GM19463 (cell line): ENCODE measurements around the gene CATSPER1.

Experiments
- ATAC-seq: cut with Tn5 transposase; IDR thresholded peaks from one replicate; pipeline ENCODE4 v1.9.1; 2021; ENCODE audit warnings: mild to moderate bottlenecking, moderate library complexity; ENCODE audit not compliant: unreplicated experiment

The CATSPER1 gene

DNA sequence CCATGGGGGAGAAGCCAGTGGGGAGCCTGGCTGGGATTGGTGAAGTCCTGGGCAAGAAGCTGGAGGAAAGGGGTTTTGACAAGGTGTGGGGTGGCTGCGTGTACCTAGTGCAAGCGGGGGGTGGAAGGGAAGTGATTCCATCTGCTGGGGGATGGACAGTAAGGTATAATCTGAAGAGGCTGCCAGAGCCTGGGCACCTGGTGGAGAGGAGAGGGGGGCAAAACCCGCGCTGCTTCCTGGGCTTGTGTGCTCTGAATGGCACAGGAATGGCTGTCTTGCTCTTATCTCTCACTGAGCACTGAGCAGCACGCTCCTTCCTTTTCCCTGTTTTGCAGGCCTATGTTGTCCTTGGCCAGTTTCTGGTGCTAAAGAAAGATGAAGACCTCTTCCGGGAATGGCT lies 23.0 kb downstream of the CATSPER1 start:
- ATAC-seq = no peak

- peak; percentile 46 for ATAC-seq
These were observed 23.5 kb downstream of the CATSPER1 start for GRCh38 chr11:66002648-66003225.

DNA sequence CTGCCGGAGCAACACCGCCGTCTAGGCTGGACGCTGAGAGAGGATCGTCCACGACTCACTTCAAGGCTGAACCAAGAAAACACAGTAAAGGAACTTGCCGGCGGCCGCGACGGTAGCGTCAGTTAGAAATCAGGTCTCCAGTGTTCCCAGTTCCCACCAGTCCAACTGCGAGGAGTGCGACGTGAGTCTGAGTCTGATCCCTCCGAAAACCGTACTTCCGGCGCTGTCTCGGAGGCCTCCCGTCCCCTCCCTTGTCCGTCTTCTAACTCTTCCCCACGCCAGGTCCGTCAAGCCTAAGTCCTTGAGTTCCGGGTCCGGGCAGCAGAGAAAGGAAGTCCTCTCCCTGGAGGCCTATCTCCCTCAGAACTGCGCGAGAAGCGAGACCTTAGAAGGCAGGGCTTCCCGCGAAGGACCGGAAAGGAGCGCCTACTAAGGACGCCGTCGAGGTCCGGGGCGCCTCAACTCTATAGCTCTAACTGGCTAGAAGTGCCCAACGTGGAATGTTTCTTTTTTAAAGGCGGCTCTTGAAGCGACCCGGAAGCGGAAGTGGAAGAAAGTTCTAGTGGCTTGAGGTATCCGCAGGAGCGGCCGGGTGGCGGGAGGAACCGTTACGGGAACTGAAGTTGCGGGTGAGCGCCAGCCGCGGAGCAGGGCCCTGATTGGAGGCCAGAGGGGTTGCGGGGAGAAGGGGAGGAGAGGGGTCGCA lies 24.2 kb downstream of the CATSPER1 start, which contains the start of the genes BANF1 and EIF1AD:
TSS of gene BANF1 (plus strand) at position 562 of the 706 bp plus-strand sequence. CDS start 748 bp downstream, outside the sequence.
TSS of gene EIF1AD (minus strand) at position 216 of the 706 bp plus-strand sequence. CDS start 1,768 bp downstream, outside the sequence.
- peak; percentile 84 for ATAC-seq

DNA sequence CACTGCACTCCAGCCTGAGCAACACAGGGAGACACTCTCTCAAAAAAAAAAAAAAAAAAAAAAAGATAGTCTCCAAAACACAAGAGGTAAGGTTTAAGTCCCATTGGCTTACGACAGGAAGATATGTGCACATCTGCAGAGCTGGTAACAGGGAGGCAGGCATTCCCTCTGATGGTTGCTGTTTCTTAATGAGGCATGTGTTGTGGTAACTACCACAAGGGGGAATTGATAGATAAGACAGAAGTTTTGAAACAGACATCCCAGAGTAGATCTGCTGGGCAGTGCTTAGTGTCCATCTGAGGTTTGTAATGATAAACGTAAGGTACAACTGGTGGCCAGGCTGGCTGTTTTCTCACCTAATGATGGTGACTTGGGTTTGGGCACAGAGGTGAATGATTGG lies 29.0 kb downstream of the CATSPER1 start:
- no peak for ATAC-seq

DNA sequence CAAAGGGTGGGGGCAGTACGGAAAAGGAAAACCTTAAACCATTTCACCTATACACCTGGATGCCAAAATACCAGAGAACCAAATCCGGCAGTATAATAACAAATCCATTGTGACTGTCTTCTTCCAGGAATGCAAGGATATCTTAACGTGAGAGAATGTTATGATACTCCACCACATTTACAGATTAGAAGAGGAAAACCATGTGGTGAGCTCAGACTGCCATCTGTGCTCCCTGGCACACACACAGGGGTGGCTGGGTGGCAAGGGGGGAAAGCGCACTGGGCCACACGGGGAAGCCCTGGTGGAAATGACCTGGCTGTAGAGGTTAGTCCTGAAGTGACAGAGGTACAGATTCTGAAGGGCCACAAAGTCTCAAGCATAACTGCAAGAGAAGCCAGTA lies 34.2 kb downstream of the CATSPER1 start:
- ATAC-seq = no peak

DNA sequence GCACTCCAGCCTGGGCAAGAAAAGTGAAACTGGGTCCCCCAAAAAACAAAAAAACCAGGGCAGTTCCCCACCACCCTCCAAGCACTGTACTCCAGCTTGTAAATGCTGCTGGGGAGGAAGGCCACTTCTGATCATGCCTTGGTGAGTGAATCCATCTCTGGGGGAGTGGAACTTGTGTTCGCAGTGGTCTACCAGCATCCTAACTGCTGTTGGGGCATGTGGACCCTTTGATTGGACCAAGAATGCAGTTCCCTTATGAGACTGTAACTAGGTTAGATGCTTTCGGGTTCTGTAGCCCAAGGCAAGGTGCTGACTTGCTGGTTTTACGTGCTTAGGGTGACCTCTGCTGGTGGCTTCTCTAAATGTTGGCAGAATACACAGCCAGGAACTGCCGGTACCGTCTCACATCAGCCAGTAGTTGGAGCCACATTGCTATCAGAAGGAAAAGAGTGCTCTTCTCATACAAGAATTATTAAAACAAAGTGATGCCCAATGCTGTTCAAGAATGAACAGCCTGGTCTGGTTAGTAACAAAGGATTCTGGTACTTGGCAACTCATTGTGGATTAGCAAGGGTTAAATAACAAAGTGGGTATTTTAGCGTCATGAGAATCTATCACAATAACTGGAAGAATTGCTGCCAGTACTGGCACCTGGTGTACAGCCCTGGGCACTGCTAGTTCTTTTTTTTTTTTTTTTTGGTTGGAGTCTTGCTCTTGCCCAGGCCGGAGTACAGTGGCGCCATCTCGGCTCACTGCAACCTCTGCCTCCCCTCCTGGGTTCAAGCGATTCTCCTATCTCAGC lies 37.3 kb downstream of the CATSPER1 start:
- ATAC-seq = peak; percentile 92

- ATAC-seq = no peak
These were observed 38.9 kb downstream of the CATSPER1 start for GRCh38 chr11:65987336-65987735.

GRCh38 chr11:65983589-65983987 lies 42.7 kb downstream of the CATSPER1 start:
- no peak for ATAC-seq

- no peak for ATAC-seq
These were observed 43.3 kb downstream of the CATSPER1 start for GRCh38 chr11:65982824-65983588.

GRCh38 chr11:65981972-65982823 lies 44.1 kb downstream of the CATSPER1 start:
- ATAC-seq = no peak

GRCh38 chr11:65981101-65981740 lies 45.1 kb downstream of the CATSPER1 start:
- ATAC-seq = no peak

GRCh38 chr11:65979261-65979759 lies 47.0 kb downstream of the CATSPER1 start:
- ATAC-seq = no peak

DNA sequence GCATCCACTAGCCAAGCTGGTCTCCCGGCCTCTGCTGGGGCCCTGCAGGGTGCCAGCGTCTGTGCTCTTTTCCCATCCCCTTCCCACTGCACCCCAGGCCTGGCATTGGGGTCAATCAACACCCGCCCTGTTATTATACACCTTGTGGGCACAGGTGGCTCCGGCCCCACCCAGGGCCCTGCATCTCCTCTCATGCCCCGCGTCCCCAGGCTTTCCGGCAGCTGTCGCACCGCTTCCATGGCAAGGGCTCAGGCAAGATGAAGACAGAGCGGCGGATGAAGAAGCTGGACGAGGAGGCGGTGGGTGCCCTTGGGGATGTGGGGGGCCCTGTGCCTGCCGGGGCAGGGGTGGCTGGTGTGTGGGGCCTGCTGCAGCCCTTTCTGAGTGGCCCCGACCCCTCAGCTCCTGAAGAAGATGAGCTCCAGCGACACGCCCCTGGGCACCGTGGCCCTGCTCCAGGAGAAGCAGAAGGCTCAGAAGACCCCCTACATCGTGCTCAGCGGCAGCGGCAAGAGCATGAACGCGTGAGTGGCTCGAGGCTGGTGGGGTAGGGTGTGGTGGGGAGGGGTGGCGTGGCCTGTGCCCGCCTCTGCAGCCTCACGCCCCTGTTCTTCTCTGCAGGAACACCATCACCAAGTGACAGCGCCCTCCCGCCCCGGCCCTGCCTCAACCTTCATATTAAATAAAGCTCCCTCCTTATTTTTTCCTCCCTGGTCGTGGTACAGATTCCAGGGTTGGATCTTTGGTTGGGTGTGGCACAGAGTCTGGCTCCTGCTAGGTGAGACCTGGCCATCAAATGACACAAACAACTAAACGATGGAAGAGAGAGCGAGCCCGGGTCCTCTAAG lies 47.7 kb downstream of the CATSPER1 start:
- no peak for ATAC-seq

- no peak for ATAC-seq
These were observed 48.5 kb downstream of the CATSPER1 start for GRCh38 chr11:65977621-65978390.

DNA sequence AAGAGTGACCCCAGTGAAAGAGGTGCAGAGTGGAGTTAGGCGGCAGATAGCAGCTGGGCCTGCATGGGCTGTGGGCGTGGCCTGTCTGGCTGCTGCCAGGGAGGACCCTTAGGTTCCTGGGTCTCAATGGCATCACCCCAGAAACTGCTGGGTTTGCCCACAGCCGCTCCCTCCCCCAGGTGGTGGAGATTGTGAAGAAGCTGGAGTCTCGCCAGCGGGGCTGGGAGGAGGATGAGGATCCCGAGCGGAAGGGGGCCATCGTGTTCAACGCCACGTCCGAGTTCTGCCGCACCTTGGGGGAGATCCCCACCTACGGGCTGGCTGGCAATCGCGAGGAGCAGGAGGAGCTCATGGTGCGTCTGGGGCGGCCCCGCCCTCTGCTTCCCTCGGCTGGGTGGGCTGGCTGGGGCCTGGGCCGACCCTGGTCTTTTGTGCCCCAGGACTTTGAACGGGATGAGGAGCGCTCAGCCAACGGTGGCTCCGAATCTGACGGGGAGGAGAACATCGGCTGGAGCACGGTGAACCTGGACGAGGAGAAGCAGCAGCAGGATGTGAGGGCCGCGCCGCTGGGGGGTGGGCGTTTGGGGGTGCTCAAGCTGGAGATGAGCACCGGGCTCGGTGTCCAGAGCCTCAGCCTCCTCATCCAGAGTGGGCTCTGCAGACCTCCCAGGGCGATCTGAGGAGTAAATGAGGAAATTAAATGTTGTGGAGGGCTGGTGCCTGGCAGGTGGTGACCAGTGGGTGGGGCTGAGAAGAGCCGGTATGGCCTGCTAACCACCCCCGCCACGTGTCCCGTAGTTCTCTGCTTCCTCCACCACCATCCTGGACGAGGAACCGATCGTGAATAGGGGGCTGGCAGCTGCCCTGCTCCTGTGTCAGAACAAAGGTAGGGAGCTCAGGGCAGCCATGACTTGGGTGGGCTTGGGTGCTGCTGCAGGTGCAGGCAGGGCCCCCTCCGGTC lies 49.8 kb downstream of the CATSPER1 start:
- no peak for ATAC-seq

- ATAC-seq = no peak
These were observed 50.5 kb downstream of the CATSPER1 start for GRCh38 chr11:65975771-65976170.
